ENCODE data around the gene HLA-B. TPM values are rescaled to one million over a fixed set of nuclear protein-coding genes. Genes with fewer than 3 reads are reported as not detected.
"Not testable (repeated sequence)": the region's sequence is repeated elsewhere in the genome, so short reads cannot be mapped to it uniquely, and the experiment has no call there.

The HLA-B gene
- total RNA-seq, 1 experiment from 2014 or later = 55.4 TPM

DNA sequence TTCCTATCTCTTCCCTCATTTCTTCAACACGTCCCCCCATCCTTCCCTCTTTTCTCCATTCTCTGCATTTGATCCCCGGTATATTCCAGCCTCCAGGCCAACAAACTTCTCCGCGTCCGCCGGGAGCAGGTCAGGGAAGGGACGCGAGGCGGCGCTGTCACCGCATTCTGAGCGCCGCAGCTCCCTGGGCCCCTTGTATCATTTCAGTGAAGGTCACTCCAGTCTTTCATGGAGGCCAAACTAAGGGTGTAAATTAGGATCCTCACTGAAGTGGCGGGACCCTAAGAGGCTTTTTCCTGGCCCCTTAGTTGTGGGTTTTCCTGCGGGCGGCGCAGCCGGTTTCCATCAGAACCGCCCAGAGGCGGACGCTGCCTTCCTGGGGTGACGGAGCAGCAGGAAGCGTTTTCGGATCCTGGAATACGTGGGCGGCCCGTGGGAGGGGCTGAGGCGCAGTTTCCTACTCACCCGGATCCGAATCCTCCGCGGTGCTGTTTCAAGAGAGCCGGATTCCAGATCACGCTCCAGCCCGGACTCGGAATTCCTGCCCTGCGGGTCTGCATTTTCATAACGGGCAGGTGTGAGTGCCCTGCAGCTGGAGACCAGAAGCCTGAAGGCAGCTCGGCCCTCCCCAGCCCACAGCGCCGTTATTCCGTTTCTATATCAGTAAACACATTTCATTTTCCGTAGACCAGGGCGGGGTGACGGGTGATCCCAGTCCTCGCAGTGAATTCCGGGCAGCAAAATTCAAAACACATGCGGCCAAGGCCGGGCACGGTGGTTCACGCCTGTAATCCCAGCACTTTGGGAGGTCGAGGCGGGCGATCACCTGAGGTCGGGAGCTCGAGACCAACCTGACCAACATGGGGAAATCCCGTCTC, 42.8 kb upstream of the HLA-B start:
- Histone ChIP-seq H3K4me1 (ENCODE audit: insufficient read depth, low read length) (peaks cover 40% of the 10 kb centered on the region), H2AFZ (ENCODE audit: low read length) (peak overlapping the region; percentile 96), H3K9ac (ENCODE audit: low read length) (peak overlapping the region; percentile 86), H3K4me2 (ENCODE audit: low read length) (peak overlapping the region; percentile 91), H3K9me3 (ENCODE audit: low read length) (no peaks in the 10 kb centered on the region), H3K27me3 (ENCODE audit: low read length) (no peaks in the 10 kb centered on the region), H3F3A (ENCODE audit: low read length, unreplicated experiment) (no peaks in the 10 kb centered on the region), H3K4me3 (ENCODE audit: low read length) (peak overlapping the region; percentile 97), H4K20me1 (ENCODE audit: low read length) (0 out of 2 replicates have a peak, but pooled peaks cover 6% of the 10 kb centered on the region), H3K36me3 (ENCODE audit: low read depth, low read length) (no peaks in the 10 kb centered on the region), H3K9me2 (replicated peaks; ENCODE audit: low read length) (no peaks in the 10 kb centered on the region), H3K27ac (ENCODE audit: low read length) (peak overlapping the region; percentile 65), H3K79me2 (ENCODE audit: low read length) (peaks cover 54% of the 10 kb centered on the region)
- peak; percentile 55 for ATAC-seq
- CTCF ChIA-PET = interaction anchor here (0.6 to 3.2 kb wide), 2 partner anchors 42 to 242 kb away, joined by 4 to 15 read pairs; partner anchors contain the start of gene CCHCR1
- BruUV-seq (replicated peaks) = TSS peak; percentile 60
- POLR2A ChIA-PET (ENCODE audit: unreplicated experiment) = interaction anchor here (0.5 to 0.7 kb wide), 2 partner anchors 99 to 100 kb away, joined by 5 to 16 read pairs; no protein-coding TSS in a partner anchor
- peak; percentile 90 for DNase-seq
- TF ChIP-seq EZH2 (IDR thresholded peaks at IDR 0.05; ENCODE audit: low read length, unreplicated experiment) = no peak
- TF ChIP-seq, protein P1, sequence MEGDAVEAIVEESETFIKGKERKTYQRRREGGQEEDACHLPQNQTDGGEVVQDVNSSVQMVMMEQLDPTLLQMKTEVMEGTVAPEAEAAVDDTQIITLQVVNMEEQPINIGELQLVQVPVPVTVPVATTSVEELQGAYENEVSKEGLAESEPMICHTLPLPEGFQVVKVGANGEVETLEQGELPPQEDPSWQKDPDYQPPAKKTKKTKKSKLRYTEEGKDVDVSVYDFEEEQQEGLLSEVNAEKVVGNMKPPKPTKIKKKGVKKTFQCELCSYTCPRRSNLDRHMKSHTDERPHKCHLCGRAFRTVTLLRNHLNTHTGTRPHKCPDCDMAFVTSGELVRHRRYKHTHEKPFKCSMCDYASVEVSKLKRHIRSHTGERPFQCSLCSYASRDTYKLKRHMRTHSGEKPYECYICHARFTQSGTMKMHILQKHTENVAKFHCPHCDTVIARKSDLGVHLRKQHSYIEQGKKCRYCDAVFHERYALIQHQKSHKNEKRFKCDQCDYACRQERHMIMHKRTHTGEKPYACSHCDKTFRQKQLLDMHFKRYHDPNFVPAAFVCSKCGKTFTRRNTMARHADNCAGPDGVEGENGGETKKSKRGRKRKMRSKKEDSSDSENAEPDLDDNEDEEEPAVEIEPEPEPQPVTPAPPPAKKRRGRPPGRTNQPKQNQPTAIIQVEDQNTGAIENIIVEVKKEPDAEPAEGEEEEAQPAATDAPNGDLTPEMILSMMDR (conservative IDR thresholded peaks at IDR 0.05; ENCODE audit: low read depth, low read length) = peak; percentile 94
- intact Hi-C loops (cut with micrococcal nuclease) = loop anchor here (5.0 kb wide), 1 partner anchor 92 kb away; no protein-coding TSS in a partner anchor

DNA sequence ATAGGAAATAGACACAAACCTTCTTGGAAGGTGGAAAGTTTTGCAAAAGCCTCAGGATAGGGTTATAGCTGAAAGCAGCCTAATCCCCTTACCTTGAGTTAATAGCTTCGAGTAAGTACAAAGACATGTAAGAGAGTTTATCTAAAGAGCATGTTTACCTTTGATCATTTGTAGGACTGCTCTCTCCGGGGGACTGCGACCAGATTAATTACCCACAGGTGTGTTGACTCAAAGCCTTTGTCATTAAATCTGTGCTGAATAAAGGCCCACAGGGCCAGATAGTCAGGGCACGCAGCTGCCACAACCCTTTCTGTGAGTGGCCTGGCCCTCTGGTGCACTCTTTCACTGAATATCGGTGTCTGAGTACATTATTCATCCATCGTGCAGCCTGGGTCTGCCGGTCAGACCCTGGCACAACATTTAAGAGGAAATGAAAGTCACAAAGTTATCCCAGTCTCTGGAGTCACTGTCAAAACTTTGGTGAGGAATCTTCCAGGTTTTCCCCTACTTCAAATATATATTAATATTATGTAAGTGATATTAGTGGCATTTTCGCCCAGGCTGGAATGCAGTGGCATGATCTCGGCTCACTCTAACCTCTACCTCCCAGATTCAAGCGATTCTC, 41.0 kb upstream of the HLA-B start:
- Histone ChIP-seq H3K36me3 (ENCODE audit: low read depth, low read length) (no peaks in the 10 kb centered on the region), H3K4me1 (ENCODE audit: insufficient read depth, low read length) (peaks cover 34% of the 10 kb centered on the region), H3K79me2 (ENCODE audit: low read length) (peaks cover 37% of the 10 kb centered on the region), H3F3A (ENCODE audit: low read length, unreplicated experiment) (no peaks in the 10 kb centered on the region), H3K27ac (ENCODE audit: low read length) (no peak overlapping the region), H3K9me3 (ENCODE audit: low read length) (no peaks in the 10 kb centered on the region), H3K9ac (ENCODE audit: low read length) (no peak overlapping the region), H3K4me3 (ENCODE audit: low read length) (peak overlapping the region; percentile 5; the same call in 1 of the 2 replicates), H3K9me2 (replicated peaks; ENCODE audit: low read length) (no peaks in the 10 kb centered on the region), H3K27me3 (ENCODE audit: low read length) (no peaks in the 10 kb centered on the region), H2AFZ (ENCODE audit: low read length) (no peak overlapping the region), H3K4me2 (ENCODE audit: low read length) (peak overlapping the region; percentile 91), H4K20me1 (ENCODE audit: low read length) (no peaks in the 10 kb centered on the region)
- BruUV-seq (replicated peaks) = no TSS peak
- ChIA-PET POLR2A (ENCODE audit: unreplicated experiment) (no interaction called here), CTCF (interaction anchor here (0.6 to 1.8 kb wide), 3 partner anchors 44 to 64 kb away, joined by 3 to 8 read pairs (median 3); no protein-coding TSS in a partner anchor)
- intact Hi-C loops (cut with micrococcal nuclease) = loop anchor here (1.0 kb wide), 1 partner anchor 43 kb away; no protein-coding TSS in a partner anchor
- no peak for DNase-seq
- ATAC-seq = no peak
- no peak for TF ChIP-seq EZH2 (IDR thresholded peaks at IDR 0.05; ENCODE audit: low read length, unreplicated experiment)
- TF ChIP-seq EZH2phosphoT487 (IDR thresholded peaks at IDR 0.05; ENCODE audit: borderline replicate concordance, low read length) = no peak
- TF ChIP-seq, protein P1 (conservative IDR thresholded peaks at IDR 0.05; ENCODE audit: low read depth, low read length) = no peak

- H3K79me2 ChIP-seq (ENCODE audit: low read length) = peaks cover 28% of the 10 kb centered on the region
- H3K9ac ChIP-seq (ENCODE audit: low read length); H3K36me3 ChIP-seq (ENCODE audit: low read depth, low read length); H3K9me2 ChIP-seq (replicated peaks; ENCODE audit: low read length); H4K20me1 ChIP-seq (ENCODE audit: low read length); ATAC-seq; H3K27ac ChIP-seq (ENCODE audit: low read length); H2AFZ ChIP-seq (ENCODE audit: low read length); H3F3A ChIP-seq (ENCODE audit: low read length, unreplicated experiment); H3K9me3 ChIP-seq (ENCODE audit: low read length); DNase-seq; H3K27me3 ChIP-seq (ENCODE audit: low read length); BruUV-seq (replicated peaks): not testable (repeated sequence)
- H3K4me3 ChIP-seq (ENCODE audit: low read length) = peak overlapping the region; percentile 39; the same call in 1 of the 2 replicates
- POLR2A ChIA-PET (ENCODE audit: unreplicated experiment) = interaction anchor here (0.5 kb wide), 1 partner anchor 52 kb away, joined by 3 read pairs; no protein-coding TSS in a partner anchor
- H3K4me1 ChIP-seq (ENCODE audit: insufficient read depth, low read length) = peaks cover 25% of the 10 kb centered on the region
- H3K4me2 ChIP-seq (ENCODE audit: low read length) = peak overlapping the region; percentile 66
- intact Hi-C loops (cut with micrococcal nuclease) = loop anchor here (1.0 kb wide), 1 partner anchor 44 kb away; no protein-coding TSS in a partner anchor
- CTCF ChIA-PET = interaction anchor here (0.5 to 1.8 kb wide), 3 partner anchors 45 to 225 kb away, joined by 3 to 8 read pairs (median 4); no protein-coding TSS in a partner anchor
These were observed 40.1 kb upstream of the HLA-B start for GRCh38 chr6:31397153-31397499.

All from PC-3 (cell line).